ENCODE measurements around the gene NNAT. TPM values are rescaled to one million over a fixed set of nuclear protein-coding genes. Genes with fewer than 3 reads are reported as not detected.

The NNAT gene
- total and polyA plus RNA-seq, 10 donors = 0.20 to 0.35 (median 0.29) TPM; not detected in 5

DNA sequence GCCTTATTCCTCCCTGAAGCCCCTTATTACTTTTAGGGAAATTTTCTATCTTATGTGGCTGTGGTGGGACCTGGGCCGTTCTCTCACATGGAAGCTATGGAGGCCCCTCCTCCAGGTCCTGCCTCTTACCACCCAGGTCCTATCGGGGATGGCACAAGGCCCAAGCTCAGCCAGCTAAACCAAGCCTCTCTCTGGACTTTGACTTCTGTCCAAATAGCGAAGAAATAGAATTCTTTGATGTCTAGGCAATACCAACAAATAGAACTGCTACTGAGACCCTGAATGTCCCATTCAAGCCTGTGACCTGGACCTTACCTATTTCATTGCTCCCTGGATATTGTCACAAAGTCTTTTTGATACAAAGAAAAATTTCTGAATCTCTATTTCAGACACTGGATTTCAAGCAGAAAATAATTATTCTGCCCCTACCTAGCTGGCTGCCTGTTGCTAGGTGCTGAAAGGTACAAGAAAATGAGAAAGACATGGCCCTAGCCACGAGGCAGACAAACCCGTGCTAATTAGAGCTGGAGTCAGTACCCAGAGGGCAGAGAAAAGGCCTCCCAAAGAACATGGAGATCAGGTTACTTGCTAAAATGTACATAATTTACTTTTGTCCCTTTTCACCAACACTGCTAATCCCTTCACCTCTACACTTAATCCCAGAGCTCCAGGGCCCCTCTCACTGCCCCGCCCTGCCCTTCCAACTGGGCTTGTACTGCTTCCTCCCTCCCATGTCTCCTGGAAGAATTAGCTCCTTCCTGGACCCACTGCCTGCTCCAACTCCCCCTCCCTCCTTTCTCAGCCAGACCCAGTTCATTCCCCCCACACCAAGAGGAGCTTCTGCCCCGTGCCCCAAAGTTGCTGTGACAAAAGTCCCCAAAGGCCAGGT lies 15.5 kb upstream of the NNAT start:
- no peak for DNase-seq

DNA sequence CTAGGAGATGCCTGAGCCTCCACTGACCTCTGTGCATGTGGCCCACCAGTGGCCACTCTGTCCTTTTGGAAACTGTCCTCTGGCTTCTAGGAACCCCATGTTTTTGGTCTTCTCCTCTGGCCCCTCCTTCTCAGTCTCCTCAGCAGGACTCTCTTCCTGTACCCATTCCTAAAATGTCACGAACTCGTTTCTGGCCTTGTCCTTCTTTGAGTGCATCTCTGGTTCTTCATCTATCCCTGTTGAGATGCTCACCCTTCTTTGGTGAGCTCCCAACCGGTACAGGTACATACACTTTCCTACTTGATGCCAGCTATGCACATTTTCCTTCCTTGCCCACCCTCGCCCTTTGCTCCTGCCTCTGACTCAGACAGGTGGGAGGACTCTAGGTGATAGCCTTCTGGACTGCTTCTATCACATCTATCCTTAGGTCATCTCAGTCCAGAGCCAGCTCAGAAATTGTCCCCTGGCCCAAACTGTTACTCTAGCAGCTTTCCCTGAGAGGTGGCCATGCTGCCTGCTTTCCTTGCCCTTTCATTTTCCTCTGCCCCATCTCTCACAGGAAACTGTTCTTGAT lies 14.8 kb upstream of the NNAT start:
- no peak overlapping the region for H3K27ac ChIP-seq
- H3K36me3 ChIP-seq = peaks cover 0 to 39% (median 5%) of the 10 kb centered on the region in 6 donors
- DNase-seq = no peak
- 77 to 88% (median 83%) methylated on average over 4 of the region's 4 CpGs for WGBS, 5 donors
- H3K4me3 ChIP-seq = no peak overlapping the region
- no peaks in the 10 kb centered on the region for H3K9me3 ChIP-seq
- H3K27me3 ChIP-seq (replicated peaks in 1 of 7) = no peaks in the 10 kb centered on the region
- TF ChIP-seq POLR2AphosphoS5 (IDR thresholded peaks at IDR 0.05) (no peak), POLR2A (IDR thresholded peaks at IDR 0.05) (no peak)
- TF ChIP-seq, protein P1, sequence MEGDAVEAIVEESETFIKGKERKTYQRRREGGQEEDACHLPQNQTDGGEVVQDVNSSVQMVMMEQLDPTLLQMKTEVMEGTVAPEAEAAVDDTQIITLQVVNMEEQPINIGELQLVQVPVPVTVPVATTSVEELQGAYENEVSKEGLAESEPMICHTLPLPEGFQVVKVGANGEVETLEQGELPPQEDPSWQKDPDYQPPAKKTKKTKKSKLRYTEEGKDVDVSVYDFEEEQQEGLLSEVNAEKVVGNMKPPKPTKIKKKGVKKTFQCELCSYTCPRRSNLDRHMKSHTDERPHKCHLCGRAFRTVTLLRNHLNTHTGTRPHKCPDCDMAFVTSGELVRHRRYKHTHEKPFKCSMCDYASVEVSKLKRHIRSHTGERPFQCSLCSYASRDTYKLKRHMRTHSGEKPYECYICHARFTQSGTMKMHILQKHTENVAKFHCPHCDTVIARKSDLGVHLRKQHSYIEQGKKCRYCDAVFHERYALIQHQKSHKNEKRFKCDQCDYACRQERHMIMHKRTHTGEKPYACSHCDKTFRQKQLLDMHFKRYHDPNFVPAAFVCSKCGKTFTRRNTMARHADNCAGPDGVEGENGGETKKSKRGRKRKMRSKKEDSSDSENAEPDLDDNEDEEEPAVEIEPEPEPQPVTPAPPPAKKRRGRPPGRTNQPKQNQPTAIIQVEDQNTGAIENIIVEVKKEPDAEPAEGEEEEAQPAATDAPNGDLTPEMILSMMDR (IDR thresholded peaks at IDR 0.05 in 8 of 11, conservative IDR thresholded peaks at IDR 0.05 in 3 of 11) = no peak
- intact Hi-C loops (cut with DNase I; ENCODE audit: low total_unique reads) = no loop called here
- H3K4me1 ChIP-seq = peaks cover 0 to 7% (median 0%) of the 10 kb centered on the region in 6 donors

More for the DNA sequence above, 15.5 kb upstream of the NNAT start:
- intact Hi-C loops (cut with DNase I; ENCODE audit: low total_unique reads) = no loop called here
- TF ChIP-seq POLR2AphosphoS5 (IDR thresholded peaks at IDR 0.05) = no peak
- no peak for TF ChIP-seq POLR2A (IDR thresholded peaks at IDR 0.05)
- TF ChIP-seq, protein P1 (IDR thresholded peaks at IDR 0.05 in 8 of 11, conservative IDR thresholded peaks at IDR 0.05 in 3 of 11) = no peak
- Histone ChIP-seq H3K36me3 (peaks cover 0 to 33% (median 2%) of the 10 kb centered on the region in 6 donors), H3K27ac (no peak overlapping the region), H3K9me3 (no peaks in the 10 kb centered on the region), H3K4me1 (peaks cover 0 to 7% (median 0%) of the 10 kb centered on the region in 6 donors), H3K27me3 (replicated peaks in 1 of 7) (no peaks in the 10 kb centered on the region), H3K4me3 (no peak overlapping the region)
- 86 to 91% (median 89%) methylated on average over 7 of the region's 7 CpGs for WGBS, 5 donors

GRCh38 chr20:37510226-37510625 lies 10.8 kb upstream of the NNAT start:
- Histone ChIP-seq H3K27ac (no peak overlapping the region), H3K9me3 (no peaks in the 10 kb centered on the region), H3K27me3 (replicated peaks in 1 of 7) (no peaks in the 10 kb centered on the region), H3K4me1 (peaks cover 0 to 7% (median under 1%) of the 10 kb centered on the region in 6 donors), H3K4me3 (no peak overlapping the region), H3K36me3 (peaks cover 0 to 73% (median 24%) of the 10 kb centered on the region in 6 donors)
- intact Hi-C loops (cut with DNase I; ENCODE audit: low total_unique reads) = no loop called here
- TF ChIP-seq POLR2A (IDR thresholded peaks at IDR 0.05) (no peak), POLR2AphosphoS5 (IDR thresholded peaks at IDR 0.05) (no peak)
- TF ChIP-seq, protein P1 (IDR thresholded peaks at IDR 0.05 in 8 of 11, conservative IDR thresholded peaks at IDR 0.05 in 3 of 11) = no peak
- WGBS, 5 donors = 92 to 95% (median 95%) methylated on average over 5 of the region's 5 CpGs
- DNase-seq = no peak

Data from spleen (tissue), 11 donors.